ENCODE results near the gene ACSL1.

DNA sequence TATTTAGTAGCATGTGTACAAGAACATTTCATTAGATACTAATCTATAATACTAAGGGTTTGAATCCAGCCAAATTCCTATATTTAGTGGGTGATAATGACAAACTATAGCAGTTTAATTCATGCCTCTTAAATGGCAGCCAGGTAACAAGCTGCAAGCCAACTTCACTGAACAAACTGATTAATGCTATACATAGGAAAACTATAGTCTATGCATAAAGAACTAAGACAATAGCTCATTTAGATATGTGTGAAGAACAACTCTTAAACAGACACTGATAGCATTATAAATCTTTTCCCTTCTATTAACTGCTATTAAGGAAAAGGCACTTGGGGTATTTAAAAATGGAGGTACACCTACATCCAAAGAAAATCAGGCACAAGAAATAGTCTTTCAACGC is 19.1 kb downstream of the ACSL1 start:
- no peak for TF ChIP-seq SMC3 (conservative IDR thresholded peaks at IDR 0.05; ENCODE audit: poor library complexity)
- no peak for TF ChIP-seq MXI1 (conservative IDR thresholded peaks at IDR 0.05; ENCODE audit: poor library complexity, severe bottlenecking)
- TF ChIP-seq, protein P1, sequence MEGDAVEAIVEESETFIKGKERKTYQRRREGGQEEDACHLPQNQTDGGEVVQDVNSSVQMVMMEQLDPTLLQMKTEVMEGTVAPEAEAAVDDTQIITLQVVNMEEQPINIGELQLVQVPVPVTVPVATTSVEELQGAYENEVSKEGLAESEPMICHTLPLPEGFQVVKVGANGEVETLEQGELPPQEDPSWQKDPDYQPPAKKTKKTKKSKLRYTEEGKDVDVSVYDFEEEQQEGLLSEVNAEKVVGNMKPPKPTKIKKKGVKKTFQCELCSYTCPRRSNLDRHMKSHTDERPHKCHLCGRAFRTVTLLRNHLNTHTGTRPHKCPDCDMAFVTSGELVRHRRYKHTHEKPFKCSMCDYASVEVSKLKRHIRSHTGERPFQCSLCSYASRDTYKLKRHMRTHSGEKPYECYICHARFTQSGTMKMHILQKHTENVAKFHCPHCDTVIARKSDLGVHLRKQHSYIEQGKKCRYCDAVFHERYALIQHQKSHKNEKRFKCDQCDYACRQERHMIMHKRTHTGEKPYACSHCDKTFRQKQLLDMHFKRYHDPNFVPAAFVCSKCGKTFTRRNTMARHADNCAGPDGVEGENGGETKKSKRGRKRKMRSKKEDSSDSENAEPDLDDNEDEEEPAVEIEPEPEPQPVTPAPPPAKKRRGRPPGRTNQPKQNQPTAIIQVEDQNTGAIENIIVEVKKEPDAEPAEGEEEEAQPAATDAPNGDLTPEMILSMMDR (IDR thresholded peaks at IDR 0.05; ENCODE audit: poor library complexity, severe bottlenecking) = no peak
- TF ChIP-seq TAF1 (IDR thresholded peaks at IDR 0.05; ENCODE audit: low read depth) = no peak
- no peak for TF ChIP-seq EZH2 (IDR thresholded peaks at IDR 0.05; ENCODE audit: borderline replicate concordance, insufficient read depth, low read length, poor library complexity, severe bottlenecking)
- no peak for TF ChIP-seq POLR2AphosphoS5 (IDR thresholded peaks at IDR 0.05)
- TF ChIP-seq, protein P2, sequence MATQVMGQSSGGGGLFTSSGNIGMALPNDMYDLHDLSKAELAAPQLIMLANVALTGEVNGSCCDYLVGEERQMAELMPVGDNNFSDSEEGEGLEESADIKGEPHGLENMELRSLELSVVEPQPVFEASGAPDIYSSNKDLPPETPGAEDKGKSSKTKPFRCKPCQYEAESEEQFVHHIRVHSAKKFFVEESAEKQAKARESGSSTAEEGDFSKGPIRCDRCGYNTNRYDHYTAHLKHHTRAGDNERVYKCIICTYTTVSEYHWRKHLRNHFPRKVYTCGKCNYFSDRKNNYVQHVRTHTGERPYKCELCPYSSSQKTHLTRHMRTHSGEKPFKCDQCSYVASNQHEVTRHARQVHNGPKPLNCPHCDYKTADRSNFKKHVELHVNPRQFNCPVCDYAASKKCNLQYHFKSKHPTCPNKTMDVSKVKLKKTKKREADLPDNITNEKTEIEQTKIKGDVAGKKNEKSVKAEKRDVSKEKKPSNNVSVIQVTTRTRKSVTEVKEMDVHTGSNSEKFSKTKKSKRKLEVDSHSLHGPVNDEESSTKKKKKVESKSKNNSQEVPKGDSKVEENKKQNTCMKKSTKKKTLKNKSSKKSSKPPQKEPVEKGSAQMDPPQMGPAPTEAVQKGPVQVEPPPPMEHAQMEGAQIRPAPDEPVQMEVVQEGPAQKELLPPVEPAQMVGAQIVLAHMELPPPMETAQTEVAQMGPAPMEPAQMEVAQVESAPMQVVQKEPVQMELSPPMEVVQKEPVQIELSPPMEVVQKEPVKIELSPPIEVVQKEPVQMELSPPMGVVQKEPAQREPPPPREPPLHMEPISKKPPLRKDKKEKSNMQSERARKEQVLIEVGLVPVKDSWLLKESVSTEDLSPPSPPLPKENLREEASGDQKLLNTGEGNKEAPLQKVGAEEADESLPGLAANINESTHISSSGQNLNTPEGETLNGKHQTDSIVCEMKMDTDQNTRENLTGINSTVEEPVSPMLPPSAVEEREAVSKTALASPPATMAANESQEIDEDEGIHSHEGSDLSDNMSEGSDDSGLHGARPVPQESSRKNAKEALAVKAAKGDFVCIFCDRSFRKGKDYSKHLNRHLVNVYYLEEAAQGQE (IDR thresholded peaks at IDR 0.05; ENCODE audit: borderline replicate concordance) = no peak
- TF ChIP-seq RAD21 (conservative IDR thresholded peaks at IDR 0.05) = no peak
- TF ChIP-seq EP300 (conservative IDR thresholded peaks at IDR 0.05; ENCODE audit: poor library complexity, severe bottlenecking) = no peak
